ENCODE data around the gene SLC35F1. TPM values are rescaled to one million over a fixed set of nuclear protein-coding genes. Genes with fewer than 3 reads are reported as not detected.

SLC35F1 gene
- total RNA-seq, 1 experiment from 2014 or later, result 4.3 TPM

GRCh38 chr6:118318648-118319047 lies 411.6 kb downstream of the SLC35F1 start:
- H4K5ac ChIP-seq (ENCODE audit: insufficient read length, low read depth, low read length), result no peak overlapping the region
- H4K20me1 ChIP-seq (ENCODE audit: control insufficient read depth, insufficient read depth, insufficient read length), result no peaks in the 10 kb centered on the region
- no peak overlapping the region for H3K56ac ChIP-seq (ENCODE audit: insufficient read length, low read depth, low read length)
- no peak overlapping the region for H2AFZ ChIP-seq (ENCODE audit: low read length)
- Mint-ChIP-seq H3K27ac (no peak overlapping the region), H3K36me3 (ENCODE audit: insufficient read depth in 1 of 3, low read depth in 3 of 3) (no peaks in the 10 kb centered on the region; a peak in 1 of 7 replicates), H3K27me3 (ENCODE audit: low read depth) (no peaks in the 10 kb centered on the region), H3K4me1 (peaks cover 1 to 2% of the 10 kb centered on the region in 2 experiments; a peak in 2 of 4 replicates), H3K4me3 (no peak overlapping the region), H3K9me3 (no peaks in the 10 kb centered on the region)
- no peak overlapping the region for H2BK15ac ChIP-seq (ENCODE audit: low read depth, low read length)
- H4K8ac ChIP-seq (replicated peaks; ENCODE audit: insufficient read length, low read depth, low read length), result no peak overlapping the region
- H3K27ac ChIP-seq (ENCODE audit: insufficient read length, low read depth, low read length), result no peak overlapping the region
- H3K18ac ChIP-seq (ENCODE audit: insufficient read length, low read depth, low read length), result no peak overlapping the region
- no peak overlapping the region for H2BK20ac ChIP-seq (ENCODE audit: low read depth, low read length, poor library complexity, severe bottlenecking)
- no peaks in the 10 kb centered on the region for H3K79me2 ChIP-seq (ENCODE audit: insufficient read depth, low read length)
- H3K14ac ChIP-seq (ENCODE audit: insufficient read depth, low read length), result no peak overlapping the region
- no peaks in the 10 kb centered on the region for H3K79me1 ChIP-seq (ENCODE audit: insufficient read depth, low read depth, low read length, poor library complexity, severe bottlenecking)
- no peak overlapping the region for H3T11ph ChIP-seq (ENCODE audit: low read length)
- H2AK5ac ChIP-seq (ENCODE audit: insufficient read length, low read length), result no peak overlapping the region
- H3K4ac ChIP-seq (ENCODE audit: low read depth, low read length), result no peak overlapping the region
- WGBS (ENCODE audit: extremely low coverage, insufficient read length, low lambda C conversion rate), result no CpG with 5 or more reads among the region's 3 CpGs
- H3K4me2 ChIP-seq (ENCODE audit: insufficient read depth, insufficient read length, low read length), result no peak overlapping the region
- no peak overlapping the region for H2BK12ac ChIP-seq (ENCODE audit: insufficient read length, low read depth, low read length)
- H3K9ac ChIP-seq (ENCODE audit: extremely low read depth, insufficient read length, low read length), result no peak overlapping the region
- DNase-seq, result no peak
- no peak overlapping the region for H3K23ac ChIP-seq (ENCODE audit: insufficient read length, low read depth, low read length)
- no peaks in the 10 kb centered on the region for H3K27me3 ChIP-seq (ENCODE audit: insufficient read depth, low read length)
- H3K9me3 ChIP-seq (ENCODE audit: control insufficient read depth, low read depth, low read length), result no peaks in the 10 kb centered on the region
- H2BK5ac ChIP-seq (ENCODE audit: insufficient read length, low read length), result no peak overlapping the region
- TF ChIP-seq CTCF (conservative IDR thresholded peaks at IDR 0.05), result no peak
- no peaks in the 10 kb centered on the region for H3K23me2 ChIP-seq (ENCODE audit: insufficient read length, low read depth, low read length, poor library complexity, severe bottlenecking)
- no peak overlapping the region for H2BK120ac ChIP-seq (ENCODE audit: low read depth, low read length, poor library complexity, severe bottlenecking)
- H3K4me1 ChIP-seq (ENCODE audit: insufficient read depth, low read length), result peaks cover 2% of the 10 kb centered on the region; the same call in 1 of the 2 replicates
- no peak overlapping the region for H4K91ac ChIP-seq (ENCODE audit: insufficient read length, low read depth, low read length)
